AG04450 (cell line): ENCODE data around the gene RNF113B. TPM values are rescaled to one million over a fixed set of nuclear protein-coding genes. Genes with fewer than 3 reads are reported as not detected.

Experiments
- CTCF ChIA-PET: fragments of 300-600, 350-600 bp; formaldehyde crosslinking; extraction: SDS; loops from one replicate; lab custom pipeline; 2022; ENCODE audit warnings: antibody characterized with exemption, inconsistent platforms; lab: Charles Lee
- POLR2A ChIA-PET: fragments of 350-600 bp; formaldehyde crosslinking; extraction: SDS; loops from one replicate; lab custom pipeline; 2021; ENCODE audit warnings: antibody characterized with exemption, inconsistent platforms; lab: Yijun Ruan, JAX
- DNase-seq: peaks from one replicate; pipeline ENCODE4 v3.0.0-alpha.2; 2011; ENCODE audit warnings: low read depth, low spot score
- H3K27ac ChIP-seq: one replicate; pipeline ENCODE4 v1.5.1; 2012; ENCODE audit warnings: low read depth, low read length, control low read depth
- H3K27me3 ChIP-seq: one replicate; pipeline ENCODE4 v1.6.0; 2012; ENCODE audit warnings: low read length; ENCODE audit not compliant: control insufficient read depth, insufficient read depth
- H3K4me3 ChIP-seq: 2 replicates; pipeline ENCODE4 v1.5.1; 2011; ENCODE audit warnings: mild to moderate bottlenecking, low read depth, low read length, control low read depth
- H3K9me3 ChIP-seq: 2 replicates; pipeline ENCODE4 v1.5.1; 2012; ENCODE audit warnings: low read length; ENCODE audit not compliant: control insufficient read depth, insufficient read depth
- polyA plus RNA-seq: library from polyadenylated mRNA; depleted of rRNA; stranded (reverse); fragments of >200 nt; gene quantifications from 2 replicates; pipeline ENCODE4 v1.2.3, GENCODE V29; 2011
- TF ChIP-seq, protein P1 (sequence below): IDR thresholded peaks from 2 replicates; pipeline ENCODE4 v1.5.1; 2011; ENCODE audit warnings: low read depth, low read length, control low read depth, inconsistent platforms

The RNF113B gene
- polyA plus RNA-seq, 1 experiment = not detected

DNA sequence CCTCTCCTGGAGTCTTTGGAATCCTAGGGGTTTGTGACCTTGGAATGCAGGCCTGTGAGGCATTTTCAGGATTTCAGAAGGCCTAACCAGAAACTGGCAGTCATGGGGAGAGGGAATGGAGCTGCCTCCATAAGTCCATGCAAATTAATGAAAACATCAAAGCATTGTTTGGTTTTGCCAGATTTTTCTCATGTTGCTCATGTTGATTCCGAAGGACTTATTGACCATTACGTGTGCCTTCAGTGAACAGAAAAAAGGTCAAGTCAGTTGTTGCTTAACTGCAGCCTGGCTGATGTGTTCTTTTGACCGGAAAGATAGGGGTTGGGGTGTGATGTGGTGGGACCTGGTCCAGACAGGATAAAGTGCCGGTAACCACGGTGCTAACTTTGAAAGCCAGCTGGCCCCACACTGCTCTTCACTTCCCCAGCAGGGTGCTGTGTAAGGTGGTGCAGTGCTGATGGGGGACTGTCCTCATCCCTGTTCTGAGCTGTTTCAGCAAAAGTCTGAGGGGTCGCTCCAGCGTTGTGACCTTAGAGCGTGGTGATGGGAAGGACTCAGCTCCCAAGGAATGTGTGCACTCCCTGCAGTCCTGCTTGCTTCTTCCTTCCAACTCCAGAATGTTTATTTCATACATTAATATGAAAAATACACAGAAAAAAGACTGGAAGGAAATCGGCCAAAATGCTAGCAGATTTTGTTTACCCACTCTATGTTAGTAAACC is 3.5 kb downstream of the RNF113B start:
- peak; percentile 95 for DNase-seq
- ChIA-PET CTCF (interaction anchor here (1.0 to 1.3 kb wide), 2 partner anchors 17 to 137 kb away, joined by 3 to 9 read pairs; no protein-coding TSS in a partner anchor), POLR2A (interaction anchor here (0.5 to 1.7 kb wide), 6 partner anchors 9 to 336 kb away, joined by 3 to 7 read pairs (median 4); no protein-coding TSS in a partner anchor)
- peak overlapping the region; percentile 93 for H3K27ac ChIP-seq
- peak overlapping the region; percentile 8 for H3K4me3 ChIP-seq
- TF ChIP-seq, protein P1, sequence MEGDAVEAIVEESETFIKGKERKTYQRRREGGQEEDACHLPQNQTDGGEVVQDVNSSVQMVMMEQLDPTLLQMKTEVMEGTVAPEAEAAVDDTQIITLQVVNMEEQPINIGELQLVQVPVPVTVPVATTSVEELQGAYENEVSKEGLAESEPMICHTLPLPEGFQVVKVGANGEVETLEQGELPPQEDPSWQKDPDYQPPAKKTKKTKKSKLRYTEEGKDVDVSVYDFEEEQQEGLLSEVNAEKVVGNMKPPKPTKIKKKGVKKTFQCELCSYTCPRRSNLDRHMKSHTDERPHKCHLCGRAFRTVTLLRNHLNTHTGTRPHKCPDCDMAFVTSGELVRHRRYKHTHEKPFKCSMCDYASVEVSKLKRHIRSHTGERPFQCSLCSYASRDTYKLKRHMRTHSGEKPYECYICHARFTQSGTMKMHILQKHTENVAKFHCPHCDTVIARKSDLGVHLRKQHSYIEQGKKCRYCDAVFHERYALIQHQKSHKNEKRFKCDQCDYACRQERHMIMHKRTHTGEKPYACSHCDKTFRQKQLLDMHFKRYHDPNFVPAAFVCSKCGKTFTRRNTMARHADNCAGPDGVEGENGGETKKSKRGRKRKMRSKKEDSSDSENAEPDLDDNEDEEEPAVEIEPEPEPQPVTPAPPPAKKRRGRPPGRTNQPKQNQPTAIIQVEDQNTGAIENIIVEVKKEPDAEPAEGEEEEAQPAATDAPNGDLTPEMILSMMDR = no peak
- peaks cover 9% of the 10 kb centered on the region; the same call in 1 of the 2 replicates for H3K9me3 ChIP-seq
- no peaks in the 10 kb centered on the region for H3K27me3 ChIP-seq

DNA sequence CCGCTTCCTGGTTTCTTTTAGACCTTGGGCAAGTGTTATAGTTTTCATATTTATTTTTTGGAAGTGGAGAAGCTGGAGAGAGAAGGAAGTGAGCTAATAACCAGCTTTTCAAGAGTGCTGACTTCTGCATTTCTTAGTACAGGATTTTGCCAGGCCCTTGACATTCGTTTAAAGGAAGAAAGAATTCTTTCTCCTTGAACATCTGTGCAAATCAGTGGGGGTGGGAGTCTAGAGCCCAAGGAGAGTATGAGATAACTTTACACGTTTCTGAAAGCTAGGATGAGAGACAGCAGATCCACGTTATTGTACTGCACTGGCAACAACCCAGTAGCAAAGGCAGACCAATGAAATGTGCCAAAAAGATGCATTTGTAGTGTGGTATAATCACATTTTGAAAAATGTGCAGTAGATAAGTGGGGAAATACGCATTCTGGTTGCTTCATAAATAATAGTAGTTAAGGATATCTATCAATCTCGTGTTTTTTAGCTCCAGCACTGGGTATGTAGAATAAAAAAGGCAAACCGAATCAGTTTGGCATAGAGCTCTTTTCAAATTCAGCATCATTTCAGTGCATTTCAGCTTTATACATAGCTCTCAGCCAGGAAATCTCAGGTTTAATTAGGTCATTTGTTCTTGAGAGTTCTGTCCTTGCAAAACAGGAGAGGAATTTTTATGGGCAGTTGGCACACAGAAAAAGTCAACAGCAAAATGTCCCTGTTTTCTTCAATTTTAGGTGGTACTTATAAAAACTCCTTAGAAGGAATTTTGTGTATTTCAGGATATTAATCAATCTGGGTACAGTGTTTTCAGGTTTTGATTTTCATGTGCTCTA is 4.3 kb downstream of the RNF113B start:
- CTCF ChIA-PET = interaction anchor here (1.0 to 1.3 kb wide), 3 partner anchors 17 to 139 kb away, joined by 3 to 9 read pairs (median 4); no protein-coding TSS in a partner anchor
- Histone ChIP-seq H3K9me3 (peaks cover 9% of the 10 kb centered on the region; the same call in 1 of the 2 replicates), H3K27me3 (no peaks in the 10 kb centered on the region), H3K27ac (peak overlapping the region; percentile 93), H3K4me3 (no peak overlapping the region)
- TF ChIP-seq, protein P1 = no peak
- POLR2A ChIA-PET = interaction anchor here (0.6 to 1.7 kb wide), 5 partner anchors 10 to 197 kb away, joined by 3 to 5 read pairs (median 3); no protein-coding TSS in a partner anchor
- DNase-seq = no peak

DNA sequence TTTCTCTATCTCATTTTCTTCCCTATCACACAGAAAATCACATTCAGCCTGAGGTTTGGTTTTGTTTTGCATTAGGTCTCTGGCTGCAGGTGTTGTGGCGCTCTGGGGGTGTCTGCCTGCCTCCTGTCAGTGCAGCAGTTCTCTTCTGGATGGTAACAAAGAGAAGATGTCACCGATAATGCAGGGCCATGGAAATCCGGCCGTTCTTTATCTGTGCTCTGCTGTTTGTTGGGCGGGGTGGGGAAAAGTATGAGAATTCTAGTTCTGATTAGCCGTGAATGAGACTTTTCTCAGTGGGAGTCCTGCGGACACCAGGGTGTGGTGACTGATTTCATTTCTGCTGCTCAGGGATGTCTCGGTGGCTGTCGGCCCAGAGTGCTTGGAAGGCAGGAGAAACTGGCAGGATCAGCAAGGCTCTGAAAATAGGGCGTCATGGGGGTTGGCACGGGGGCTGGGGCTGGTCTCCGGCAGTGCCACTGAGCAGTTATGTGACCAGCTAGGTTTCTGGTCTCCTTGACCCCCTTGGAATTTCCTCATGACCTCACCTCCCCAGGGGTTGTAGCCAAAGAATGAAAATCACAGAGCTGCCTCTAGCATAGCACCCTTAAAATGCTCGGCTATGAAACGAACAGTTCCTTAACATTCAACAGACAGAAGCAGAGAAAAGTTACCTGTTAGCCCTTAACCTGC is 5.0 kb downstream of the RNF113B start:
- Histone ChIP-seq H3K27me3 (no peaks in the 10 kb centered on the region), H3K4me3 (no peak overlapping the region; the same call in none of the 2 replicates), H3K9me3 (peaks cover 8% of the 10 kb centered on the region; the same call in 1 of the 2 replicates), H3K27ac (peak overlapping the region; percentile 93)
- TF ChIP-seq, protein P1 = no peak
- CTCF ChIA-PET = interaction anchor here (1.1 to 1.3 kb wide), 2 partner anchors 18 to 139 kb away, joined by 4 to 9 read pairs; no protein-coding TSS in a partner anchor
- DNase-seq = no peak
- POLR2A ChIA-PET = interaction anchor here (0.6 to 1.7 kb wide), 3 partner anchors 36 to 198 kb away, joined by 3 to 5 read pairs (median 3); no protein-coding TSS in a partner anchor

DNA sequence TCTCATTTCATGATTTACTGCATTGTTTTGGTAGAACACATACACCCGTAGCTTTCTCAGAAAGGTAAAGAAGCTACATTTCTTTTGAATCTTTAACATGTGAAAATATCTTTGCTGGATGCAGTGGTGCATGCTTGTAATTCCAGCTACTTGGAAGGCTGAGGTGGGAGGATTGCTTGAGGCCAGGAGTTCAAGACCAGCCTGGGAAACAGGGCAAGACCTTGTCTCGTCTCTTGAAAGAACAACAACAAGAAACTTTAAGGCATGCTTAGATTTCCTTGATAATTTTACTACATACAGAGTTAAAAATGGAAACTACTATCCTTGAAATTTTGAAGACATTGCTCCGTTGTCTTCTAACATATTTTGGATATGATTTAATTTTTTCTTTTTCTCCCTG is 7.7 kb downstream of the RNF113B start:
- TF ChIP-seq, protein P1 = no peak
- Histone ChIP-seq H3K9me3 (no peaks in the 10 kb centered on the region), H3K27me3 (no peaks in the 10 kb centered on the region), H3K4me3 (no peak overlapping the region), H3K27ac (no peak overlapping the region)
- POLR2A ChIA-PET = no interaction called here
- CTCF ChIA-PET = no interaction called here
- DNase-seq = no peak
